ENCODE measurements around the gene CD101. TPM values are rescaled to one million over a fixed set of nuclear protein-coding genes. Genes with fewer than 3 reads are reported as not detected.

The CD101 gene
- total and polyA plus RNA-seq, 2 experiments from 2014 or later = 1.2 to 1.3 TPM

- H2AFZ ChIP-seq = no peak overlapping the region
- no peak overlapping the region for H3K4me3 ChIP-seq
- H3K27ac ChIP-seq (ENCODE audit: low read depth) = no peak overlapping the region
- H3K9me3 Mint-ChIP-seq = no peaks in the 10 kb centered on the region
- H3K4me1 Mint-ChIP-seq = peaks cover 21% of the 10 kb centered on the region
- peaks cover 37% of the 10 kb centered on the region for H3K36me3 Mint-ChIP-seq (ENCODE audit: low read depth)
- peaks cover 10% of the 10 kb centered on the region; the same call in 1 of the 2 replicates for H3K9me2 ChIP-seq (ENCODE audit: insufficient read depth)
- no peaks in the 10 kb centered on the region for H3K27me3 ChIP-seq (ENCODE audit: insufficient read depth)
- ATAC-seq (no peak), DNase-seq (ENCODE audit: low spot score) (no peak)
- H3K36me3 ChIP-seq (ENCODE audit: insufficient read depth) = no peaks in the 10 kb centered on the region; the same call in 1 of the 2 replicates
- no peak overlapping the region for H3K4me3 Mint-ChIP-seq
- no peak overlapping the region for H3K27ac Mint-ChIP-seq
- H3K79me2 ChIP-seq (replicated peaks; ENCODE audit: insufficient read depth) = no peaks in the 10 kb centered on the region
- H3K4me2 ChIP-seq = no peak overlapping the region
- TF ChIP-seq ETS1 (IDR thresholded peaks at IDR 0.05) = no peak
- TF ChIP-seq NANOG (IDR thresholded peaks at IDR 0.05; ENCODE audit: borderline replicate concordance) = no peak
- no peak for TF ChIP-seq POLR2AphosphoS5 (IDR thresholded peaks at IDR 0.05; ENCODE audit: low read depth)
- no peak for TF ChIP-seq CREB1 (CRISPR knock-in tag; IDR thresholded peaks at IDR 0.05; ENCODE audit: low read depth)
- TF ChIP-seq EZH2 (IDR thresholded peaks at IDR 0.05; ENCODE audit: low read depth, unreplicated experiment) = no peak
- TF ChIP-seq STAT1 (IDR thresholded peaks at IDR 0.05; ENCODE audit: unreplicated experiment) = no peak
- TF ChIP-seq EZH2phosphoT487 (IDR thresholded peaks at IDR 0.05; ENCODE audit: unreplicated experiment) = no peak
- no peak for TF ChIP-seq REST (IDR thresholded peaks at IDR 0.05; ENCODE audit: unreplicated experiment)
- no peak for TF ChIP-seq JUNB (IDR thresholded peaks at IDR 0.05; ENCODE audit: unreplicated experiment)
- TF ChIP-seq CTCF (conservative IDR thresholded peaks at IDR 0.05; ENCODE audit: low read depth in 2 of 2) = no peak
- H3K4me1 ChIP-seq (ENCODE audit: insufficient read depth) = no peaks in the 10 kb centered on the region
- no peaks in the 10 kb centered on the region for H3F3A ChIP-seq (replicated peaks; ENCODE audit: low read depth)
- no peaks in the 10 kb centered on the region for H4K20me1 ChIP-seq (replicated peaks; ENCODE audit: insufficient read depth)
- H3K27me3 Mint-ChIP-seq (ENCODE audit: insufficient read depth, low read depth, poor library complexity) = peaks cover 4% of the 10 kb centered on the region
Measured at GRCh38 chr1:116994411-116994810, 7.1 kb upstream of the CD101 start.

Measured in GM23338 (cell line).